ENCODE data around the gene TXNDC16.
"Not testable (repeated sequence)": the region's sequence is repeated elsewhere in the genome, so short reads cannot be mapped to it uniquely, and the experiment has no call there.

TXNDC16 gene
- total RNA-seq = 24.2 reads per million, percentile 51 among the genes with 10 or more reads in this experiment

- peak; percentile 100 for DNase-seq
These were observed at the start of gene TXNDC16, which contains the start of gene GPR137C for GRCh38 chr14:52552063-52552988. Gene TXNDC16 (minus strand): TSS chr14:52552505. CDS start chr14:52543557, 8,948 bp downstream. Gene GPR137C (plus strand): TSS chr14:52552836. CDS start chr14:52553148, 312 bp downstream.

- no peak for DNase-seq
These were observed 47.7 kb upstream of the TXNDC16 start for GRCh38 chr14:52599974-52600373.

- DNase-seq = no peak
These were observed 46.3 kb upstream of the TXNDC16 start for GRCh38 chr14:52598568-52598967.

GRCh38 chr14:52596861-52597260 lies 44.6 kb upstream of the TXNDC16 start:
- DNase-seq = no peak

- DNase-seq = no peak
These were observed 44.0 kb upstream of the TXNDC16 start for GRCh38 chr14:52596320-52596719.

- no peak for DNase-seq
These were observed 38.0 kb upstream of the TXNDC16 start for GRCh38 chr14:52590318-52590717.

- DNase-seq = no peak
These were observed 37.3 kb upstream of the TXNDC16 start for GRCh38 chr14:52589646-52590045.

- DNase-seq = no peak
These were observed 31.2 kb upstream of the TXNDC16 start for GRCh38 chr14:52583544-52583943.

GRCh38 chr14:52575858-52576257 lies 23.6 kb upstream of the TXNDC16 start:
- no peak for DNase-seq

GRCh38 chr14:52568454-52568853 lies 16.1 kb upstream of the TXNDC16 start:
- DNase-seq = not testable (repeated sequence)

GRCh38 chr14:52563120-52563519 lies 10.8 kb upstream of the TXNDC16 start:
- DNase-seq = no peak

- DNase-seq = no peak
These were observed 6.4 kb upstream of the TXNDC16 start for GRCh38 chr14:52558688-52559087.

- DNase-seq = peak; percentile 85
These were observed 1.6 kb upstream of the TXNDC16 start for GRCh38 chr14:52553671-52554575.

- DNase-seq = peak; percentile 30
These were observed 831 bp upstream of the TXNDC16 start for GRCh38 chr14:52553002-52553670.

- no peak for DNase-seq
These were observed 626 bp downstream of the TXNDC16 start for GRCh38 chr14:52551696-52552062.

GRCh38 chr14:52551205-52551604 lies 1.1 kb downstream of the TXNDC16 start:
- no peak for DNase-seq

- DNase-seq = no peak
These were observed 1.6 kb downstream of the TXNDC16 start for GRCh38 chr14:52550661-52551060.

- DNase-seq = no peak
These were observed 4.8 kb downstream of the TXNDC16 start for GRCh38 chr14:52547526-52547925.

GRCh38 chr14:52547027-52547426 lies 5.3 kb downstream of the TXNDC16 start:
- DNase-seq = no peak

GRCh38 chr14:52546318-52546670 lies 6.0 kb downstream of the TXNDC16 start:
- no peak for DNase-seq

GRCh38 chr14:52545584-52546317 lies 6.6 kb downstream of the TXNDC16 start:
- no peak for DNase-seq

- DNase-seq = no peak
These were observed 13.7 kb downstream of the TXNDC16 start for GRCh38 chr14:52538623-52539022.
